Neural crest cell (in vitro differentiated cells): Measurements from ENCODE around the gene LCN15. TPM values are rescaled to one million over a fixed set of nuclear protein-coding genes. Genes with fewer than 3 reads are reported as not detected.

Source experiments
- DNase-seq: peaks from one replicate; pipeline ENCODE4 v3.0.0; 2021; ENCODE audit warnings: low read depth, mixed read lengths, low spot score
- H3K27ac Mint-ChIP-seq: one replicate; pipeline ENCODE4 v1.8.0; 2021; ENCODE audit warnings: mild to moderate bottlenecking, mixed read lengths; ENCODE audit not compliant: unreplicated experiment
- H3K27me3 Mint-ChIP-seq: 2 replicates; pipeline ENCODE4 v1.8.0; 2021; ENCODE audit warnings: low read depth, mild to moderate bottlenecking, mixed read lengths
- H3K36me3 Mint-ChIP-seq: 2 replicates; pipeline ENCODE4 v1.8.0; 2021; ENCODE audit warnings: low read depth, mild to moderate bottlenecking, mixed read lengths
- H3K4me1 Mint-ChIP-seq: 2 replicates; pipeline ENCODE4 v1.8.0; 2021; ENCODE audit warnings: mixed read lengths
- H3K4me3 Mint-ChIP-seq: one replicate; pipeline ENCODE4 v1.8.0; 2021; ENCODE audit warnings: mild to moderate bottlenecking, mixed read lengths
- H3K9me3 Mint-ChIP-seq: 2 replicates; pipeline ENCODE4 v1.8.0; 2021; ENCODE audit warnings: mixed read lengths
- CTCF ChIP-seq: fragments of 200-600 bp; sonication (generic); conservative IDR thresholded peaks from 2 replicates; pipeline ENCODE4 v1.5.0; 2021; ENCODE audit warnings: antibody characterized with exemption, mild to moderate bottlenecking
- total RNA-seq: library from RNA; stranded (reverse); gene quantifications from 2 replicates; pipeline ENCODE4 v1.2.1, GENCODE V29; 2021

Gene LCN15
- total RNA-seq, 1 donor from 2014 or later: not detected

- H3K4me1 Mint-ChIP-seq: peaks cover 5% of the 10 kb centered on the region
- no peaks in the 10 kb centered on the region for H3K9me3 Mint-ChIP-seq
- no peak for DNase-seq
- no peak overlapping the region for H3K27ac Mint-ChIP-seq
- no peak for TF ChIP-seq CTCF
- no peaks in the 10 kb centered on the region for H3K27me3 Mint-ChIP-seq
- no peaks in the 10 kb centered on the region for H3K36me3 Mint-ChIP-seq
- no peak overlapping the region for H3K4me3 Mint-ChIP-seq
Observed at GRCh38 chr9:136759436-136760325, 4.6 kb downstream of the LCN15 start.

- Mint-ChIP-seq H3K27ac (no peak overlapping the region), H3K4me1 (peaks cover 5% of the 10 kb centered on the region), H3K36me3 (no peaks in the 10 kb centered on the region), H3K4me3 (no peak overlapping the region), H3K27me3 (no peaks in the 10 kb centered on the region), H3K9me3 (no peaks in the 10 kb centered on the region)
- no peak for TF ChIP-seq CTCF
- no peak for DNase-seq
Observed at GRCh38 chr9:136759001-136759400, 5.3 kb downstream of the LCN15 start.

- Mint-ChIP-seq H3K27ac (no peak overlapping the region), H3K27me3 (no peaks in the 10 kb centered on the region), H3K4me1 (peaks cover 5% of the 10 kb centered on the region), H3K4me3 (no peak overlapping the region), H3K9me3 (no peaks in the 10 kb centered on the region), H3K36me3 (no peaks in the 10 kb centered on the region)
- DNase-seq: no peak
- no peak for TF ChIP-seq CTCF
Observed at GRCh38 chr9:136757751-136758140, 6.6 kb downstream of the LCN15 start.

GRCh38 chr9:136757328-136757727 is 7.0 kb downstream of the LCN15 start:
- H3K27ac Mint-ChIP-seq: no peak overlapping the region
- no peaks in the 10 kb centered on the region for H3K36me3 Mint-ChIP-seq
- H3K27me3 Mint-ChIP-seq: peaks cover 3% of the 10 kb centered on the region
- H3K4me3 Mint-ChIP-seq: no peak overlapping the region
- no peak for TF ChIP-seq CTCF
- peaks cover 2% of the 10 kb centered on the region for H3K9me3 Mint-ChIP-seq
- no peak for DNase-seq
- peaks cover 5% of the 10 kb centered on the region for H3K4me1 Mint-ChIP-seq

- peaks cover 6% of the 10 kb centered on the region for H3K27me3 Mint-ChIP-seq
- no peak for TF ChIP-seq CTCF
- no peak overlapping the region for H3K27ac Mint-ChIP-seq
- no peak overlapping the region for H3K4me3 Mint-ChIP-seq
- no peaks in the 10 kb centered on the region for H3K36me3 Mint-ChIP-seq
- peaks cover 5% of the 10 kb centered on the region for H3K4me1 Mint-ChIP-seq
- peaks cover 3% of the 10 kb centered on the region for H3K9me3 Mint-ChIP-seq
- no peak for DNase-seq
Observed at GRCh38 chr9:136756836-136757235, 7.5 kb downstream of the LCN15 start.
